ENCODE data around the gene TCF4.

The TCF4 gene

DNA sequence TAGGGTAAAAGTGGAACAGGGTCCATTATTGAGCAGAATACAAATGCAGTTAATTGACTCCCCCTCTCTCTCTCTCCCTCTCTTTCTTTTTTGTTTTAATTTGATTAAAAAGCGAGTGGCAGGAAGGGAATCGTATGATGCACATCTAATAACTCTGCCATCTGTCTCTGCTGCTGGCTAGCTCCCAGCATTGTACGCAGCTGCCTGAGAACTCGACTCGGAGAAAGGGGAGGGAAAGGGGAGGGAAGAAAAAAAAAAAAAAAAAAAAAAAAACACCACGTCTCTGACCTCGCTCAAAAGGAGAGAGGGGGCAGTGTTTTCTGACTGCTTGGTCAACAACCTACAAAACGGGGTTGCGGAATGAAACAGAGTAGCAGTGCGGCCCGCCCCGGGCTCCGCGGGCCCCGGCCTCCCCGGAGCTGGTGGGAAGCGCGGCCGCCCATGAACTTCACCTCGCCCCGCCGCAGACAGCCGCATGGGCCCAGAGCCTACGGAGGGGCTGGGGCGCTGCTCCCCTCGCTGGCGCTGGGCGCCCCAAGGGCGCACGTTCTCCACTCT, 265.7 kb downstream of the TCF4 start:
- H3K4me3 ChIP-seq (ENCODE audit: low read length), result peak overlapping the region; percentile 70
- DNase-seq (ENCODE audit: low read depth), result peak; percentile 96
- TF ChIP-seq, protein P1, sequence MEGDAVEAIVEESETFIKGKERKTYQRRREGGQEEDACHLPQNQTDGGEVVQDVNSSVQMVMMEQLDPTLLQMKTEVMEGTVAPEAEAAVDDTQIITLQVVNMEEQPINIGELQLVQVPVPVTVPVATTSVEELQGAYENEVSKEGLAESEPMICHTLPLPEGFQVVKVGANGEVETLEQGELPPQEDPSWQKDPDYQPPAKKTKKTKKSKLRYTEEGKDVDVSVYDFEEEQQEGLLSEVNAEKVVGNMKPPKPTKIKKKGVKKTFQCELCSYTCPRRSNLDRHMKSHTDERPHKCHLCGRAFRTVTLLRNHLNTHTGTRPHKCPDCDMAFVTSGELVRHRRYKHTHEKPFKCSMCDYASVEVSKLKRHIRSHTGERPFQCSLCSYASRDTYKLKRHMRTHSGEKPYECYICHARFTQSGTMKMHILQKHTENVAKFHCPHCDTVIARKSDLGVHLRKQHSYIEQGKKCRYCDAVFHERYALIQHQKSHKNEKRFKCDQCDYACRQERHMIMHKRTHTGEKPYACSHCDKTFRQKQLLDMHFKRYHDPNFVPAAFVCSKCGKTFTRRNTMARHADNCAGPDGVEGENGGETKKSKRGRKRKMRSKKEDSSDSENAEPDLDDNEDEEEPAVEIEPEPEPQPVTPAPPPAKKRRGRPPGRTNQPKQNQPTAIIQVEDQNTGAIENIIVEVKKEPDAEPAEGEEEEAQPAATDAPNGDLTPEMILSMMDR (conservative IDR thresholded peaks at IDR 0.05; ENCODE audit: low read length), result peak; percentile 29

- peak; percentile 95 for DNase-seq (ENCODE audit: low read depth)
- TF ChIP-seq, protein P1 (conservative IDR thresholded peaks at IDR 0.05; ENCODE audit: low read length), result no peak
- peak overlapping the region; percentile 70 for H3K4me3 ChIP-seq (ENCODE audit: low read length)
Measured at GRCh38 chr18:55321265-55322177, 266.5 kb downstream of the TCF4 start.

DNA sequence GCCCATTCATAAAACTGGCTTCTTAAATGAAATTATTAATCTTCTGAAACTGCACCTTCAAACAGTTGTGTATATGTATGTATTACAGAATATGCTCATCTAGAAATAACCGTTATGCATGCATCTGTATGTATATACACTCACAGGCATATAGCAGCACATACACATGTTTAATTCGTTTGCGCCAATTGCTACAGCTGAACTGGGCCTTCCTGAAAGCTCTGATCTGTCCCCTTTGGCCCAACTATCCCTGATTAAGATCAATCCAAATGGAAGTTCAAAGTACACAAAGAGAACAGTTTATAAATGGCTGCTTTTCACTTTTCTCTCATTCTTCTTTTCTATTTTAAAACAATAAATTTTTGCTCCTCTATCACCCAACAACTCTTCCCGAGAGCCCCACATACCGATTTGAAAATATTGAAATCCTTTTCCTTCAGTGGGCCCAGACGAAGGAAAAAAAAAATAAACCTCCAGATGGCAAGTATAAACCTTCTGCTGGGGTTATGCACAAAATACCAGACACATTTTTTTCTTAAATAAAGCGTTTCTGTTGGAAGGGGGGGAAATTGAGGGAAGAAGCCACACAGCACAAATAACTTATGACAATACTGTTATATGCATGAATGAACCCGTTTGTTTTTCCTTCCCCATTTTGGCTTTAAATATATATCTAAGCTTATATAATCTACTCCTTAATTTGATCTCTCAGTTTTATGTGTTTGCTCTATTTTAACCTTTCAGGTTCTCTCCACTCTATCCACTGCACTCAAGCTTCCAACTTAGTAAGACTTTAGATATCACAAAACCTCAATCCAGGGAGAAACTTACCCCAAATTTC, 267.3 kb downstream of the TCF4 start:
- TF ChIP-seq, protein P1 (conservative IDR thresholded peaks at IDR 0.05; ENCODE audit: low read length), result no peak
- DNase-seq (ENCODE audit: low read depth), result peak; percentile 60
- peak overlapping the region; percentile 70 for H3K4me3 ChIP-seq (ENCODE audit: low read length)

- peak overlapping the region; percentile 70 for H3K4me3 ChIP-seq (ENCODE audit: low read length)
- DNase-seq (ENCODE audit: low read depth), result peak; percentile 83
Measured at GRCh38 chr18:55319459-55320193, 268.4 kb downstream of the TCF4 start.

GRCh38 chr18:55318951-55319441, 269.0 kb downstream of the TCF4 start:
- H3K4me3 ChIP-seq (ENCODE audit: low read length), result peak overlapping the region; percentile 70
- DNase-seq (ENCODE audit: low read depth), result peak; percentile 85

More at GRCh38 chr18:55319459-55320193, 268.4 kb downstream of the TCF4 start:
- TF ChIP-seq, protein P1 (conservative IDR thresholded peaks at IDR 0.05; ENCODE audit: low read length), result no peak

GRCh38 chr18:55317864-55318263, 270.1 kb downstream of the TCF4 start:
- TF ChIP-seq, protein P1 (conservative IDR thresholded peaks at IDR 0.05; ENCODE audit: low read length), result no peak
- no peak for DNase-seq (ENCODE audit: low read depth)
- H3K4me3 ChIP-seq (ENCODE audit: low read length), result peak overlapping the region; percentile 70

More at GRCh38 chr18:55318951-55319441, 269.0 kb downstream of the TCF4 start:
- TF ChIP-seq, protein P1 (conservative IDR thresholded peaks at IDR 0.05; ENCODE audit: low read length), result no peak

All from AG10803 (cell line).